ENCODE measurements around the gene ZNF410. TPM values are rescaled to one million over a fixed set of nuclear protein-coding genes. Genes with fewer than 3 reads are reported as not detected.

The ZNF410 gene
- total and polyA plus RNA-seq, 10 donors = 28.0 to 52.7 (median 46.0) TPM

DNA sequence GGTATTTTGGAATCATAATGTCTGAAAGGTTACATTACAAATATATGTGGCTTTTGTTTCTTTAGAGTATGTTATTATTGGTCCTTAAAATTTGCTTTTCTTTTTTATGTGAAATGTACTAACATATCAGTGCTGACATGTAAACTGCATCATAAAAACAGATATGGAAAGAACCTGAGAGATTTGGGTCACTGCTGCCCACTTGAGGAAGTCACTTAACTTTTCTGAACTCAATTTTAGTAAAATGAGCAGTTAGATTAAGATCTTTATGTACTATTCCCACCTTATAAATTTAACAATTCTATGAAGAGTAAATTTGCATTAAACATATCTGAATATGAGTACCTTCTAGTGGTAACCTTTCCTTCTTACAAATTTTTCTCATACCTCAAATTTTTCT is 27.5 kb upstream of the ZNF410 start:
- no peak for DNase-seq
- TF ChIP-seq, protein P1, sequence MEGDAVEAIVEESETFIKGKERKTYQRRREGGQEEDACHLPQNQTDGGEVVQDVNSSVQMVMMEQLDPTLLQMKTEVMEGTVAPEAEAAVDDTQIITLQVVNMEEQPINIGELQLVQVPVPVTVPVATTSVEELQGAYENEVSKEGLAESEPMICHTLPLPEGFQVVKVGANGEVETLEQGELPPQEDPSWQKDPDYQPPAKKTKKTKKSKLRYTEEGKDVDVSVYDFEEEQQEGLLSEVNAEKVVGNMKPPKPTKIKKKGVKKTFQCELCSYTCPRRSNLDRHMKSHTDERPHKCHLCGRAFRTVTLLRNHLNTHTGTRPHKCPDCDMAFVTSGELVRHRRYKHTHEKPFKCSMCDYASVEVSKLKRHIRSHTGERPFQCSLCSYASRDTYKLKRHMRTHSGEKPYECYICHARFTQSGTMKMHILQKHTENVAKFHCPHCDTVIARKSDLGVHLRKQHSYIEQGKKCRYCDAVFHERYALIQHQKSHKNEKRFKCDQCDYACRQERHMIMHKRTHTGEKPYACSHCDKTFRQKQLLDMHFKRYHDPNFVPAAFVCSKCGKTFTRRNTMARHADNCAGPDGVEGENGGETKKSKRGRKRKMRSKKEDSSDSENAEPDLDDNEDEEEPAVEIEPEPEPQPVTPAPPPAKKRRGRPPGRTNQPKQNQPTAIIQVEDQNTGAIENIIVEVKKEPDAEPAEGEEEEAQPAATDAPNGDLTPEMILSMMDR (IDR thresholded peaks at IDR 0.05 in 8 of 11, conservative IDR thresholded peaks at IDR 0.05 in 3 of 11) = no peak
- TF ChIP-seq POLR2A (IDR thresholded peaks at IDR 0.05) (no peak), POLR2AphosphoS5 (IDR thresholded peaks at IDR 0.05) (no peak)
- intact Hi-C loops (cut with DNase I; ENCODE audit: low total_unique reads) = no loop called here

DNA sequence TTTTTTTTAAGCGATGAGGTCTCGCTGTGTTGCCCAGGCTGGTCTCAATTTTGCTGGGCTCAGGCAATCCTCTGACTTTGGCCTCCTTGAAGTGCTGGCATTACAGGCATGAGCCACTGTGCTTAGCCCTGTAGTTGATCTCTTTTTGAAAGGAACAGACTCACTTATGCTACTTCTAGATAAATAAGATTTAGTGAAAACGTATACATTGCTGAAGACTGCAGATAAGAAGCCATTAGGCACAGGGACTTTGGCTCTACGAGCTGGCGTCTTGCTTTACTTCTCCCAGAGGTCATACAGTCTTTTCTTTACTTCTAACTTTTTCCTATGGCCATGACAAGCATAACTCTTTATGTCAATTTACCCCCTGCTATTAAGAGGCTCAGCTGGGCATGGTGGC is 25.6 kb upstream of the ZNF410 start:
- Histone ChIP-seq H3K36me3 (peaks cover 0 to 30% (median 12%) of the 10 kb centered on the region in 6 donors), H3K9me3 (no peaks in the 10 kb centered on the region), H3K27ac (no peak overlapping the region), H3K27me3 (replicated peaks in 1 of 7) (no peaks in the 10 kb centered on the region), H3K4me1 (no peaks in the 10 kb centered on the region), H3K4me3 (no peak overlapping the region)
- 92 to 97% (median 95%) methylated on average over 5 of the region's 5 CpGs for WGBS, 5 donors
- no peak for DNase-seq
- intact Hi-C loops (cut with DNase I; ENCODE audit: low total_unique reads) = no loop called here
- TF ChIP-seq POLR2A (IDR thresholded peaks at IDR 0.05) = no peak
- TF ChIP-seq, protein P1 (IDR thresholded peaks at IDR 0.05 in 8 of 11, conservative IDR thresholded peaks at IDR 0.05 in 3 of 11) = no peak

More for the DNA sequence above, 27.5 kb upstream of the ZNF410 start:
- Histone ChIP-seq H3K27ac (no peak overlapping the region), H3K36me3 (peaks cover 0 to 25% (median 9%) of the 10 kb centered on the region in 6 donors), H3K4me3 (no peak overlapping the region), H3K27me3 (replicated peaks in 1 of 7) (no peaks in the 10 kb centered on the region), H3K9me3 (no peaks in the 10 kb centered on the region), H3K4me1 (no peaks in the 10 kb centered on the region)

DNA sequence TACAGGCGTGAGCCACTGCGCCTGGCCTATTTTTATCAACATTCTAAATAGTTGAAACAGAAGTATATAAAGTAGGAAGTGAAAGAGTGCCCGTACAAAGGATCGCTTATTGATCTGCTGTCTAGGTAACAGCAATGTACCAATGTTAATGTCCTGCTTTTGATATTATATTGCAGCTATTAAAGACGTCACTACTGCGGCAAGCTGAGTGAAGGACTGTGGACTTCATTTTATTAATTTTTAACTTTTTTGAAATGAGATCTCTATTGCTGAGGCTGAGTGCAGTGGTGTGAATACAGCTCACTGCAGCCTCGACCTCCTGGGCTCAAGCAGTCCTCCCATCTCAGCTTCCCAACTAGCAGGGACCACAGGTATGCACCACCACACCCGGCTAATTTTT is 24.2 kb upstream of the ZNF410 start:
- H3K9me3 ChIP-seq = no peaks in the 10 kb centered on the region
- TF ChIP-seq, protein P1 (IDR thresholded peaks at IDR 0.05 in 8 of 11, conservative IDR thresholded peaks at IDR 0.05 in 3 of 11) = no peak
- TF ChIP-seq POLR2AphosphoS5 (IDR thresholded peaks at IDR 0.05) = no peak
- TF ChIP-seq POLR2A (IDR thresholded peaks at IDR 0.05) = no peak
- no peaks in the 10 kb centered on the region for H3K4me1 ChIP-seq
- peaks cover 0 to 30% (median 12%) of the 10 kb centered on the region in 6 donors for H3K36me3 ChIP-seq
- no peak overlapping the region for H3K27ac ChIP-seq
- no peaks in the 10 kb centered on the region for H3K27me3 ChIP-seq (replicated peaks in 1 of 7)
- no peak overlapping the region for H3K4me3 ChIP-seq
- intact Hi-C loops (cut with DNase I; ENCODE audit: low total_unique reads) = no loop called here
- WGBS, 5 donors = 78 to 94% (median 89%) methylated on average over 8 of the region's 8 CpGs
- no peak for DNase-seq

DNA sequence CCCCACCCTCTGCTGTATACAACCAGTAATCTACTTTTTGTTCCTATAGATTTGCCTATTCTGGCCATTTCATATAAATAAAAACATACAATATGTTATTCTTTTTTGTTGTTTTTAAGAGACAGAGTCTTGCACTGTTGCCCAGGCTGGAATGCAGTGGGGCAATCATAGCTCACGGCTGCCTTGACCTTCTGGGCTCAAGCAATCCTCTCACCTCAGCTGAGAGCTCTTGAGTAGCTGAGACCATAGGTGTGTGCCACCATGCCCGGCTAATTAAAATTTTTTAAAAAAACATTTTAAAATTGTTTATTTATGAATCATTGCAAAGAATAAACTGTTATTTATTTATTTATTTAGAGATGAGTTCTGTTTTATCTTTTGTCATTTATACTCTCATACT is 23.4 kb upstream of the ZNF410 start:
- H3K27me3 ChIP-seq (replicated peaks in 1 of 7) = no peaks in the 10 kb centered on the region
- 94 to 99% (median 95%) methylated on average over 2 of the region's 2 CpGs for WGBS, 5 donors
- H3K4me1 ChIP-seq = no peaks in the 10 kb centered on the region
- TF ChIP-seq POLR2A (IDR thresholded peaks at IDR 0.05) (no peak), POLR2AphosphoS5 (IDR thresholded peaks at IDR 0.05) (no peak)
- TF ChIP-seq, protein P1 (IDR thresholded peaks at IDR 0.05 in 8 of 11, conservative IDR thresholded peaks at IDR 0.05 in 3 of 11) = no peak
- intact Hi-C loops (cut with DNase I; ENCODE audit: low total_unique reads) = no loop called here
- no peaks in the 10 kb centered on the region for H3K9me3 ChIP-seq
- DNase-seq = no peak
- H3K36me3 ChIP-seq = peaks cover 0 to 30% (median 12%) of the 10 kb centered on the region in 6 donors
- H3K27ac ChIP-seq = no peak overlapping the region
- H3K4me3 ChIP-seq = no peak overlapping the region
